Subcutaneous adipose tissue (tissue), 4 donors: Measurements from ENCODE around the gene CLDN24. TPM values are rescaled to one million over a fixed set of nuclear protein-coding genes. Genes with fewer than 3 reads are reported as not detected.

Experiments used
- total RNA-seq, 4 donors: library from RNA; depleted of rRNA; stranded (reverse); fragments of >200 nt; gene quantifications; one replicate each; pipeline ENCODE4 v1.1.0, GENCODE V29; 2016
- TF ChIP-seq, protein P1 (sequence below): fragments of 450-650 bp; IDR thresholded peaks from one replicate; pipeline ENCODE4 v1.5.1; 2016; ENCODE audit warnings: low read depth, mild to moderate bottlenecking, control low read depth, antibody characterized with exemption, moderate library complexity

CLDN24 gene
- total RNA-seq, 4 donors from 2014 or later: 1.5 TPM; not detected in 3

- TF ChIP-seq, protein P1, sequence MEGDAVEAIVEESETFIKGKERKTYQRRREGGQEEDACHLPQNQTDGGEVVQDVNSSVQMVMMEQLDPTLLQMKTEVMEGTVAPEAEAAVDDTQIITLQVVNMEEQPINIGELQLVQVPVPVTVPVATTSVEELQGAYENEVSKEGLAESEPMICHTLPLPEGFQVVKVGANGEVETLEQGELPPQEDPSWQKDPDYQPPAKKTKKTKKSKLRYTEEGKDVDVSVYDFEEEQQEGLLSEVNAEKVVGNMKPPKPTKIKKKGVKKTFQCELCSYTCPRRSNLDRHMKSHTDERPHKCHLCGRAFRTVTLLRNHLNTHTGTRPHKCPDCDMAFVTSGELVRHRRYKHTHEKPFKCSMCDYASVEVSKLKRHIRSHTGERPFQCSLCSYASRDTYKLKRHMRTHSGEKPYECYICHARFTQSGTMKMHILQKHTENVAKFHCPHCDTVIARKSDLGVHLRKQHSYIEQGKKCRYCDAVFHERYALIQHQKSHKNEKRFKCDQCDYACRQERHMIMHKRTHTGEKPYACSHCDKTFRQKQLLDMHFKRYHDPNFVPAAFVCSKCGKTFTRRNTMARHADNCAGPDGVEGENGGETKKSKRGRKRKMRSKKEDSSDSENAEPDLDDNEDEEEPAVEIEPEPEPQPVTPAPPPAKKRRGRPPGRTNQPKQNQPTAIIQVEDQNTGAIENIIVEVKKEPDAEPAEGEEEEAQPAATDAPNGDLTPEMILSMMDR: no peak
Observed at GRCh38 chr4:183360161-183360919, 38.1 kb upstream of the CLDN24 start.

DNA sequence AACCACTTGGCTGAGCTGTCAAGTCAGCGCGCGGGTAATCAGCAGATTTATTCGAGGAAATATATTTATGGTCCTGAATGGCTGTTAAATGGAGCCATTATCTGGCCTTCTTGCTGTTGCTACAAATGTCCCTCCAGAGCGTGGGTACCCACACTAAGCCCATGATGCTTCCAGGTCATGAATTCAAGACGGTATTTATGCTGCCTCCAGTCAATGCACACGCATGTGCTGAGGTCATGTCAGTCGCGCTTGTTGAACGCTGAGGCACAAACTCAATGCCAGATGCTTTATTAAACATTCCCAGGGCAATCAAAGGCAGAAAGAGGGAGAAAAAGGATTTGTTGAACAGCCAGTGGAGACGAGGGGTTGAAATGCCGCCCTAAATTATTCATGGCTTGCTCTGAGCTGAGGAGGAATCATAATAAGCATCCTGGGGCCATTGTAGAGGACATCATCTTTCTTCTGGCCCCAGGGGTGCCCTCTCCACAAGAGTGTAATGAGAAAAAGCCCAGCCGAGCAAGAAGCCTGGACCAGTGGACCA, 36.1 kb upstream of the CLDN24 start:
- TF ChIP-seq, protein P1: no peak

DNA sequence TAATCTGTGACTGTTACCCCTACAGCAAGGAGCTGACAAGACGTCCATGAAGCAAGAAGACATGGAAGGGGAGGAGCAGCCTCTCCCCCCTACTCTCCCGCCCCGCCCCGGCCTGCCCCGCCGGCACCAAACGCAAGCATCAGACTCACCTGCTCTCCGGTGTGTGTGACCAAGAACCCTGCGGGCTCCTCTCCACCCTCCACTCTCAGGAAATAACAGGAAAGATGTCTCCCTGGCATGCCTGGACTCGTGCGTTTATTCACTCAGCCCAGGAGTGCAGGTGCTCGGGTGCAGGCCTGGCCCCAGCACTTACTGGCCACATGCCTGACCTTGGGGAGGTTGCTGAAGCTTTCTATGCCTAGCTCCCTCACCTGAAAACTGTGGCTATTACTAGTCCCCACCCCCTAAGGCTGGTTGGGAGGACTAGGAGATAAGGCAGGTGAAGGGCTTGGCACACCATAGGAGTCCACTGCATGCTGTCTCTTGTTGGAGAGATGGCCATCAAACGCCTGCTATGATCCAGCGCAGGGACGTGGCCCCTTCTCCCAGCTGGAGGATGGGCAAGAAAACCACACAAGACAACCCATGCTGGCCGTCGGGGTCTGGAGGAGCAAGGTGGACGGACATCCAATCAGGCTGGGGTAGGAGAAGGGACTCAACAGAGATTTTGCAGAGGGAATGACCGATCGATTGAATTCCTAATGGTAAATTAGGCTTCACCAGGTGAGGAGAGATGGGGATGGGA, 34.9 kb upstream of the CLDN24 start:
- TF ChIP-seq, protein P1: no peak

- TF ChIP-seq, protein P1: no peak
Observed at GRCh38 chr4:183356173-183356830, 34.1 kb upstream of the CLDN24 start.

DNA sequence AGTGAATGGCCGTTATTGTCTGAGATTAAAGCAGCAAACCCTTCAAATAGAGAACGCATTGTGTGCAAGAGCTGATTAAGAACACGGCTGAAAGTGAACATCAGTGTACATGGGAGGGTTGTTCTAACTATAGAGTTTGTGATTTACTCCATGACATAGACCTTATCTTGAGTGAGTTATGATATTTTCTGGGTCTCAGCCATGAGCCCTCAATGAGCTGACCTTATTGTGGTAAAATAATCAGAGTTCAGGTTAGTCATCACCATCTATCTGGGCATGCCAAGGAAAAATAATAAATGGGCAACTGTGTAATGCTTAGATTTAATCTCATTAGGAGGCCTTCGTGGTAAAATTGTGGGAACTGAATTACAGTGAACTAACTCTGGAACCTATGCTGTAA, 33.2 kb upstream of the CLDN24 start:
- TF ChIP-seq, protein P1: no peak

GRCh38 chr4:183354219-183354618, 32.0 kb upstream of the CLDN24 start:
- TF ChIP-seq, protein P1: no peak

GRCh38 chr4:183353557-183353956, 31.3 kb upstream of the CLDN24 start:
- TF ChIP-seq, protein P1: no peak
